HG02798 (cell line): Measurements from ENCODE around the gene ALDH1A1.

Experiments
- ATAC-seq: cut with Tn5 transposase; IDR thresholded peaks from one replicate; pipeline ENCODE4 v1.9.1; 2021; ENCODE audit warnings: mild to moderate bottlenecking; ENCODE audit not compliant: unreplicated experiment, poor library complexity

ALDH1A1 gene

GRCh38 chr9:72952914-72953313 is at the start of gene ALDH1A1:
ALDH1A1 (minus strand) TSS chr9:72953053; CDS start chr9:72953000, 53 bp downstream.
- no peak for ATAC-seq

GRCh38 chr9:73001860-73002259 is 49.0 kb upstream of the ALDH1A1 start:
- no peak for ATAC-seq

GRCh38 chr9:72998363-72998762 is 45.5 kb upstream of the ALDH1A1 start:
- no peak for ATAC-seq

GRCh38 chr9:72997387-72997995 is 44.6 kb upstream of the ALDH1A1 start:
- no peak for ATAC-seq

DNA sequence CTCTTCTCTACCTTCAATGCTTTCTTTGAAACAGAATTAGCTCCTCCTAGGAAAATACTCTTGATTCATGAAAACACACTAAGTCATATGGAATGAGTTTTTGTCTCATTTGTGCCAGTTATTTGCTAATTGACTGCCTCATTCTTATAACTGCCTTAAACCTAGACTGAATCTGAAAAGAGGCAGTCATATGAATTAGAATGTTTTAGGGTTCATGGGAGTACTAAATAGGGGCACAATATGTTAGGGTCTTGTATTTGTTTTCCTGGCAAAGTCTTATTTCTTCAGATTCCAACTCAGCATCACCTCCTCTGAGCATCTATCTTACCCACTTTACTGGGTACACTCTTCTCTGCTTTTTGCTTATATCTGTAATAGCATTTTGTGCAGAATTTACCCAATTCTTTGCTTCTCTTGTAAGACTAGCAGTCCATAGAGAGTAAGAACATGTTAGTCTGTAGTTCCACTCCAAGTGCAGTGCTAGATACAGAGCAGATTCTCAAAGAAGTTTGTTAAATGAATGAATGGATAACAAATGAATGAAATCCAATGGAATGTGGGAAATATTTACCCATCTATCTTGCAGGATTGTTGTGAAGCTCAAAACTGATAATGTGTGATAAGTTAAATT is 43.9 kb upstream of the ALDH1A1 start:
- ATAC-seq: no peak

GRCh38 chr9:72996114-72996513 is 43.3 kb upstream of the ALDH1A1 start:
- ATAC-seq: no peak

DNA sequence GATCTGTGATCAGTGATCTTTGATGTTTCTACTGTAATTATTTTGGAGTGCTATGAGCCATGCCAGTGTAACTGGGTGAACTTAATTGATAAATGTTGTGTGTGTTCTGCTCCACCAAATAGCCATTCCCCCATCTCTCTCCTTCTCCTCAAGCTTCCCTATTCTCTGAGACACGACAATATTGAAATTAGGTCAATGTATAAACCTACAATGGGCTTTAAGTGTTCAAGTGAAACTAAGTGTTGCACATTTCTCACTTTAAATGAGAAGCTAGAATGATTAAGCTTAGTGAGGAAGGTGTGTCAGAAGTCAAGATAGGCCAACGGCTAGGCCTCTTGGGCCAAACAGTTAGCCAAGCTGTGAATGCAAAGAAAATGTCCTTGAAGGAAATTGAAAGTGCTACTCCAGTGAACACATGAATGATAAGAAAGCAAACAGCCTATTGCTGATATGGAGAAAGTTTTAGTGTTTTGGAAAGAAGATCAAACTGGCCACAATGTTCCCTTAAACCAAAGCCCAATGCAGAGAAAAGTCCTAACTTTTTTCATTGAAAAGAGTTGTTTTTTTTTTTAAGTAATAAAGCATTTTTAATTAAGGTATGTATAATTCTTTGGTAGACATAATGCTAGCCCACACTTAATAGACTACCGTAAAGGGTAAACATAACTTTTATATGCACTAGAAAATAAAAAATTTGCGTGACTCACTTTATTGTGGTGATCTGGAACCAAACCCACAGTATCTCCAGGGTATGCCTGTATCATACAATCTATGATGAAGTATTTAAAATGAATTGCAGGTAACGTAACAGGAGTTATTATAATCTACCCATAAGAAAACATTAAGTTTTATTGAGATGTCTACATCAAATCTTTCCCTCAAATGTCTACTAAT is 42.5 kb upstream of the ALDH1A1 start:
- no peak for ATAC-seq

DNA sequence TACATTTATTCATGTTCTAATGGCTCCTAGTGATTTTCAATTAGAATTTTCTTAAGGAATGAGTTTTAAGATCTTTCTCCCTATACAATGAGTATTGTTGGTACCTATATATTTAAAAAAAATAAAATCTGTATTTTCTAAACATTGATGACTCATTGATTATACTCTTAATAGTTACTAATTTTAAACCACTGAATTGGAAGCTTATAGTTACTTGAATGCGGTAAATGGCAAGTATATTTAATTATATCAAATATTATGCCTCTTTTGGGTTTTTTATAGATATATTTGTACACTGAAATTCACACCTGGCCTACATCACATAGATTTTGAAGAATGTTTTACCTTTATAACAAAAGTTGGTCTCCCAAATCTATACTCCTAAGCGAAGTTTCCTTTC is 38.9 kb upstream of the ALDH1A1 start:
- ATAC-seq: no peak

DNA sequence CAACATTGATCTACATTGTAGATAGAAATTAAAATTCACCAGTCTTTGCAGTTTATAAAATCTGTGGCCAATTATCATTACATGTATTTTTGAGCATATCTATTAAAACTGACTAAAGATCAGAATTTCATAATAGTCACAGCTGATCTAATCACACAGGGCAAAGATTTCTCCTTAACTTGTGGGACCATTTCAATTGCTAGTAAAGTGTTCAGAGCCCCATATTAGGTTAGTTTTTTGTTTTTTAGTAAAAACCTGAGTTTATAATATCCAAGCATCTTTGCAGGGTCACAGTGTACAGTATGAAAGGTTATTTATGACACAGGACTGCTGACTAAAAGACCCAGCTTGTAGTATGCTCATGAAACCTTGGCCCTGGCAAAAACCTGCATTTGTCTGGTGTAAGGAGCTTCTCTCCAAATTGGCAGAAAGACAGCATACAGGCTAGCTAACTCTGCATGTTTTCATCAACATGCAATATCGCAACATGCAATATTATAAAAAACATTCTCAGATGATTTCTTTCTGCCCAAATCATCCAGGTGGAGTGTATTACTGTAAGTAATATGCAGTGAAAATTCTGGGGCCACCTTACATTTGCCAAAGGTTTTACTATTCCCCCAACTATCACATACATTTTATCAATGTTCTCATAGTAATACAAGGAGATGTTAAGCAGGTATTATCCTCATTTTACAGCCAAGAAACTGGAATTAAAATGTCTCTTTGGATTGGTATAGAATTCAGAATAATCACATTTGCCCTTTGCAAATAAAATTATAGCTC is 37.7 kb upstream of the ALDH1A1 start:
- ATAC-seq: no peak

DNA sequence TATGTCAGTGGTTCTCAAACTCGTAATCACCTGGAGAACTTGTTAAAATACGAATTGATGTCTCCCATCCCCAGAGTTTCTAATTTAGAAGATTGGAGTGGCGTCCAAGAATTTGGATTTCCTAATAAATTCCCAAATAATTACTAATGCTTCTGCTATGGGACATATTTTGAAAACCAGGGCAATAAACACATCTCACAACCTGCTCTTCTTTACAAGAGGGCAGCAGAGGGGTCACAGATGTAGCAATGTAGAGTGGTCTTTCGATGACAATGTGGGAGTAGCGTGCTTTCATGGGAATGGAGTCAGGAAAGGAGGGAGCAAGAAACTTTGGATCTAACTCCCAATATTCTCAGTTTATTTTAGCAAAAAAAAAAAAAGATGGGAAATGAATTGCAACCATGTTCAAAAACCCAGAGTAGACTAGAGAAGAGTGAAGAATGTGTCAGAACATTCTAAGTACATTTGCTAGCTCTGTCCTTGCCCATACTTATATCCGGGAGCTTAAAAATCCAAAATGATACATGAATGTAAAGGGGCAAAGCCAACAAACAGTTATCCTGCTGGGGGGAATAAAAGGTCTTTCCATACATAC is 33.8 kb upstream of the ALDH1A1 start:
- no peak for ATAC-seq

GRCh38 chr9:72985746-72986145 is 32.9 kb upstream of the ALDH1A1 start:
- no peak for ATAC-seq

- no peak for ATAC-seq
Measured at GRCh38 chr9:72984991-72985390, 32.1 kb upstream of the ALDH1A1 start.

GRCh38 chr9:72984226-72984947 is 31.5 kb upstream of the ALDH1A1 start:
- no peak for ATAC-seq

DNA sequence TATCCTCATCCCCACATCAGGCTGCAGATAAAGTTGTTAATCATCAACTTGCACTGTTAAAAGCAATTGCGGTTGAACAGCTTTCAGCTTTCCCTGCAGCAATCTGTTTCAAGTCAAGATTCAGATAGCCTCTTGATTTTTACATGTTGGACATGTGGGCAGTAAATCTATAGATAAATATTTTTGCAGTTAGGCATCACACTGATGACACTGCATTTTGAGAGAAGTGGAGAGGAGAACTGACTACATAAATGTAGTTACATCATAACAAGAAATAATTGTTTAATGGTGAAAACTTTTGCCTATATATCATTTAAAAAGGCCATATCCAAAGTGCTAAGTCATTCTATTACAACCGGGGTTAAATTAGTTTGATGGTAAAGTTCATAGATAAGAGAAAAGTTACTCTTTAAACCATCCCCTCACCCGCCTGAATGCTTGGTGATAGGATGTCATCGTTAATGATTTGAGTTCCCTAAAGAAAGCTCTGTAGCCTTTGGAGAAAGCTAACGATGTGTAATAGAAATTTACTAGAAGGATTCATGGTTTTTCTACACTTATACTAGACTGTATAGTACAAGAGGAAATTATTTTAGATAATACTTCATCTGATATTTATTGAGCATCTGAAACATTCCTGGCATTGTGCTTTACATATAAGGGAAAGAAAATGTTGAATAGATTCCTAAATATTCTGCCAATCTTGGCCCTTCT is 30.8 kb upstream of the ALDH1A1 start:
- ATAC-seq: no peak

- ATAC-seq: no peak
Measured at GRCh38 chr9:72983056-72983455, 30.2 kb upstream of the ALDH1A1 start.

GRCh38 chr9:72982146-72982799 is 29.4 kb upstream of the ALDH1A1 start:
- no peak for ATAC-seq

DNA sequence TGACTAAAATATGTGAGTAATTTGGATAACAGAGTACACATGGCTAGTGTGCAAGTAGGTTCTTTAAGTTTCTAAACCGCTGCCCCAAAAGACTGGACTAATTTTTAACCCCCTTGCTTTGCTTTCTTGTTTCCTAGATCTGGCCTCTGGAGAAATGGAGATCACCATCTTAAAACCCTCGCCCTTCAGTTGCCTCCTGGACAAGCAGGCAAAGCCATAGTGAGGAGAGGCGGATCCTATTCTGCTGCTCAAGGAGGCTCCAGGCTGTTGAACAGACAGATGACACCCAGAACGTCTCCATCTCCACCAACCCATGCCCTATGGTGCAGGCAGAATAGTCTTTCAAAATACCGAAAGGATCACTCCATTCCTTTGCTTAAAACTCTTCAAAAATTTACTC is 28.6 kb upstream of the ALDH1A1 start:
- no peak for ATAC-seq

- ATAC-seq: no peak
Measured at GRCh38 chr9:72980600-72981265, 27.9 kb upstream of the ALDH1A1 start.
